Common myeloid progenitor, CD34-positive (primary cell): Measurements from ENCODE around the gene LARGE2.
A peak's percentile ranks its signal among the peaks of the same experiment; 100 is the strongest.

Source experiments
- CTCF ChIA-PET: fragments of 350-600 bp; sonication (Branson Sonifier 250); formaldehyde crosslinking; loops from one replicate; lab custom pipeline; 2021; ENCODE audit warnings: antibody characterized with exemption; lab: Charles Lee
- POLR2A ChIA-PET: fragments of 350-600 bp; sonication (Branson Sonifier 250); formaldehyde crosslinking; loops from one replicate; lab custom pipeline; 2021; ENCODE audit warnings: antibody characterized with exemption; lab: Charles Lee
- DNase-seq, 3 donors: peaks; one replicate each; pipeline versions ENCODE4 v3.0.0 to v3.0.0-alpha.2; 2013
- H3K27ac ChIP-seq, 2 experiments: 1 replicate in 1 of 2; 2 replicates in 1 of 2; pipeline ENCODE4 v1.7.0; 2013; ENCODE audit warnings: inconsistent platforms in 2 of 2, low read length in 2 of 2, mild to moderate bottlenecking in 2 of 2, low read depth in 1 of 2, moderate library complexity in 1 of 2; ENCODE audit not compliant: severe bottlenecking in 2 of 2, insufficient read depth in 1 of 2, poor library complexity in 1 of 2
- H3K27me3 ChIP-seq, 5 experiments: replicated peaks in 2 of 5; 1 replicate in 3 of 5; 2 replicates in 2 of 5; pipeline versions ENCODE4 v1.6.1 to v1.7.0; 2013; ENCODE audit warnings: low read length in 4 of 5, mild to moderate bottlenecking in 2 of 5, moderate library complexity in 2 of 5, inconsistent platforms in 1 of 5; ENCODE audit not compliant: insufficient read depth in 5 of 5, control insufficient read depth in 4 of 5
- H3K36me3 ChIP-seq, 4 experiments: 1 replicate in 2 of 4; 2 replicates in 2 of 4; pipeline versions ENCODE4 v1.6.1 to v1.7.0; 2013; ENCODE audit warnings: low read length in 3 of 4, control low read depth in 1 of 4, mild to moderate bottlenecking in 1 of 4; ENCODE audit not compliant: control insufficient read depth in 4 of 4, insufficient read depth in 4 of 4
- H3K4me1 ChIP-seq, 4 experiments: 1 replicate in 3 of 4; 2 replicates in 1 of 4; pipeline versions ENCODE4 v1.6.1 to v1.7.1; 2013; ENCODE audit warnings: low read length in 3 of 4, mild to moderate bottlenecking in 3 of 4, control low read depth in 1 of 4, inconsistent platforms in 1 of 4, moderate library complexity in 1 of 4; ENCODE audit not compliant: control insufficient read depth in 4 of 4, insufficient read depth in 4 of 4; ENCODE audit errors: control extremely low read depth in 1 of 4
- H3K4me3 ChIP-seq, 7 experiments: 1 replicate in 4 of 7; 2 replicates in 3 of 7; pipeline versions ENCODE4 v1.5.1 to v1.7.0; 2013; ENCODE audit warnings: mild to moderate bottlenecking in 7 of 7, low read length in 6 of 7, moderate library complexity in 6 of 7, inconsistent platforms in 2 of 7, low read depth in 2 of 7, control low read depth in 1 of 7; ENCODE audit not compliant: insufficient read depth in 4 of 7, control insufficient read depth in 1 of 7; ENCODE audit errors: extremely low read depth in 1 of 7
- H3K9me3 ChIP-seq, 5 experiments: 1 replicate in 4 of 5; 2 replicates in 1 of 5; pipeline versions ENCODE4 v1.6.1 to v1.7.1; 2013; ENCODE audit warnings: low read length in 4 of 5, mild to moderate bottlenecking in 2 of 5, inconsistent platforms in 1 of 5, low read depth in 1 of 5, moderate library complexity in 1 of 5; ENCODE audit not compliant: control insufficient read depth in 4 of 5, insufficient read depth in 2 of 5; ENCODE audit errors: control extremely low read depth in 1 of 5
- WGBS: methylation state at CpG from one replicate; pipeline ENCODE4 v1.1.5; 2013; ENCODE audit not compliant: insufficient coverage; 5-methylcytosine and 5-hydroxymethylcytosine counted together

The LARGE2 gene

DNA sequence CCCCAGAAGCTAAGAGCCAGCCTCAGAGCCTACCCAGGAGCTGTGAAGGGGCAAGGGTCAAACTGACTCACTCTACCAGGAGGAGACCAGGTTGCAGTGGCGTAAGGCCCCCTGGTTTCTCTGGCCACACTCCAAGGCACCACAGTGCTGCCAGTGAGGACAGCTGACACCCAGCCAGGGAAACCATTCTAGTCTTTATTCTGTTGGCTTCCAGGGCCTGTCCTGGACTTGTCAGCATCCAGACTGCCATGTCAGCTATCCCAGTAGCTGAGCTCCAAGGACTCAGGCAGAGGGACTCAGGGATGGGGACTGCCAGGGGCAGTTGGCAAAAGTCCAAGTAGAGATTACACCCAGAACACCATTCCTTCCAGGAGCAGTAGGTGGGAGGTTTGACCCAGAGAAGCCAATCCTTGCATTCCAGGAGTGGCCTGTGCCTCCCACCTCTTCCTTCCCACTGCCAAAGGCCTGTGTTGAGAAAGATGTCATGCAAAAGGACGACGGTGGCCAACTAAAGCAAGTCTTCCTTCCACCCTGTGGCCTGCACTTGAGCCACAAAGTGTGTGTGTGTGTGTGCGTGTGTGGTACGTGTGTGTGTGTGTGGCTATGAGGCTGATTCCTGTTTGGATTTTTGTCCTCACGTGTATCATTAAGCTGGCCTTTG, 40.6 kb upstream of the LARGE2 start:
- Histone ChIP-seq H3K4me3 (no peak overlapping the region), H3K27ac (no peak overlapping the region), H3K27me3 (peaks cover 0 to 25% (median 4%) of the 10 kb centered on the region in 5 experiments), H3K4me1 (peaks cover 3 to 13% (median 9%) of the 10 kb centered on the region in 4 experiments), H3K36me3 (peaks cover 11 to 47% (median 26%) of the 10 kb centered on the region in 4 experiments), H3K9me3 (no peaks in the 10 kb centered on the region)
- no peak for DNase-seq
- 92% methylated on average over 4 of the region's 6 CpGs for WGBS
- POLR2A ChIA-PET = no interaction called here
- CTCF ChIA-PET = interaction anchor here (0.6 to 2.0 kb wide), 4 partner anchors 10 to 83 kb away, joined by 3 to 11 read pairs (median 4); partner anchors contain the start of gene CRY2

DNA sequence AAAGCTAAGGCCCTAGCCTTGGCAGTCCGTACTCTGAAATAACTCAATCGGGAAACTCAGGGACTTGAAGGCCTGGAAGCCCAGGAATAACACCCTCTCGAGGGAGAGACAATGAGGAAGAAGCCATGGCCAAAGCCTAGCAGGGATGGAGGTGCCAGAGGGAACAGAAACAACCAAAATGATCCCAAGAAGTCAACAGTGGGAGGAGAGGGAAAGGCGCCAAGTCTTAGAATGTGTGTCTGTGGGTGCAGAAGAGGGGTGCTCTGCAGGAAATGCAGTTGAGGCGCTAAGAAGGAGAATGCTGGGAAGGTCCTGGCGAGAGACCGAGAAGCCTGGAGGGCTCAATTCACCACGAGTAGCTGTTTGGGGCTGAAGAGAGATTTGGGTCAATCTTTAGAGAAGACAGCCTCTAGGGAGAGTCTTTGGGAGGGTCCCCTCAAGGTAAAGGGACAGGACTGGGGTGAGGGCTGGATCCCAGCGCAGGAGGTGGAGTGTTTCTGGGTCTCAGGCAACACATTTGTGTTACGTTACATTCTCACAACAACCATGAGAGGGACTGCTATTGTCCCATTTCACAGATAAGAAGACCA, 37.8 kb upstream of the LARGE2 start:
- peaks cover 5 to 29% (median 15%) of the 10 kb centered on the region in 4 experiments for H3K36me3 ChIP-seq
- no peaks in the 10 kb centered on the region for H3K9me3 ChIP-seq
- DNase-seq = no peak
- no peak overlapping the region for H3K27ac ChIP-seq
- CTCF ChIA-PET = interaction anchor here (1.2 to 2.5 kb wide), 3 partner anchors 9 to 81 kb away, joined by 3 to 11 read pairs (median 3); no protein-coding TSS in a partner anchor
- H3K4me1 ChIP-seq = peaks cover 3 to 13% (median 9%) of the 10 kb centered on the region in 4 experiments
- peaks cover 0 to 35% (median 8%) of the 10 kb centered on the region in 5 experiments for H3K27me3 ChIP-seq
- WGBS = 98% methylated on average over 6 of the region's 10 CpGs
- POLR2A ChIA-PET = no interaction called here
- H3K4me3 ChIP-seq = peak overlapping the region in 3 of 7 experiments; percentile 28 to 71 (median 58)

DNA sequence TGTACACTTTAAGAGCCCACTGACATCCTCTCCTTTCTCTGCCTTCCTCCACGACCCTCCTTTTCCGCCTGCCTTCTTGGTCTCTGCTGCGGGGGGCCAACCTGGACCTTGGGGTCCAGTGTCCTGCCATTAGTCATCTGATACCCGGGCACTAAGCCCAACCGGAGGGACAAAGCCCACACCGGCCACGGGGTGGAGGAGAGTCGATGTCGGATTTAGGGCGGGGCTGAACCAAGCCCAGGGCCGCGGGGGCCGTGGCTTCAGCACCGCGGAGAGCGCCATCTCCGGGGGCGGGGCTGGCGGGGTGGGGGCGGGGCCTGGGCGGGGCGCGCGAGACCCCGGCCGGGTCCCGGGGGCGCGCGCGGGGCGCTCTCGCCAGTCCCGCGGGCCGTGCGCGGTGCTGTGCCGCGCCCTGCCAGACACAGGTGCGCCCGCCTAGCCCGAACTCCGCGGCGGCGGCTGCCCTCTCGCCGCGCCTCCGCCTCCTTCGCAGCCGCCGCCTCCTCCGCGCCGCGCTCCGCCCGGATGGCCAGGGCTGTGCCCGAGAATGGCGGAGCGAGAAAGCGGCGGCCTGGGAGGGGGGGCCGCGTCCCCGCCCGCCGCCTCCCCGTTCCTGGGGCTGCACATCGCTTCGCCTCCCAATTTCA, 37.1 kb upstream of the LARGE2 start, which contains the start of gene MAPK8IP1:
Gene MAPK8IP1, plus strand, starts transcription at position 378 of the 647 bp plus-strand sequence. Its CDS starts 170 bp downstream, at position 548.
- ChIA-PET POLR2A (no interaction called here), CTCF (interaction anchor here (1.2 kb wide), 1 partner anchor 10 kb away, joined by 3 read pairs; no protein-coding TSS in a partner anchor)
- Histone ChIP-seq H3K9me3 (no peaks in the 10 kb centered on the region), H3K4me1 (peaks cover 3 to 13% (median 9%) of the 10 kb centered on the region in 4 experiments), H3K27me3 (peaks cover 0 to 40% (median 8%) of the 10 kb centered on the region in 5 experiments), H3K27ac (no peak within 1 kb of the TSS), H3K4me3 (peak within 1 kb of the TSS; percentile 46 to 71 (median 56)), H3K36me3 (peaks cover 5 to 24% (median 13%) of the 10 kb centered on the region in 4 experiments)
- DNase-seq = peak; percentile 22 to 59 (median 51)
- 1% methylated on average over 65 of the region's 73 CpGs for WGBS

DNA sequence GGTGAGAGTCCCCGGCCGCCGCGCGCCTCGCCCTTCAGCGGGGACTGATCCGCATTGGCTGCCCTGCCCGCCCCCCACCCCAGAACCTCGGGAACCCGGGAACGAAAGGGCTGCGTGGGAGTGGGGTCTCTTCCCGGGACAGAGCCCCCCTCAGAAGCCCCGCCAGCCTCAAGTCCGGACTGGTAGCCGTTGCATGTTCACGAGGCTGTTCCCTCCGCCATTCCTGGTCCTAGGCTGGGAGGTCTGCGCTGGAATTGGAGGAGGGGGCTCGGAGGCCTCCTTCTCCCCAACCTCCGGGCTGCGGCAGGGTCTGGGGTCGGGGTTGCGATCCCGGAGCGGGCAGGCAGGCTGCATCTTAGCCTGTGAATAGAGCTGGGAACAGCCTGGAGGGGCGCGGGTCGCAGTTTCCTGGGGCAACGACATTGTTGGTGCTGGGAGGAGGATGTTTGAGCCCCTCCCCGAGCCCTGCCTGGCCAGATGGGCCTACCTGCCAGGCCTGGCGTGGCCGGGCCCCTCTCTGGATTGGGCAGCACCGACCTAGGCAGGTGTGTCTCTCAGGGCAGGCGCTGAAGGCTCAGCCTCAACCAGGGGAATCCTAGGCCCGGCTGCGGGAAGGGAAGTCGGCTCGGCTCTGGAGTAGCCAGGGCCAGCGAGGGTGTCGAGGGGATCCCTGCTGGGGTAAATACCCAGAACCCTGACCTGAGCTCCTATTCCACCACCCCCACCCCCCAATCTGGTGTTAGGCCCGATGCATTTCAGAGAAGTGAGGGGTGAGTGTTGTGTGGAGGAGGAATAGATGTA, 36.3 kb upstream of the LARGE2 start:
- 9% methylated on average over 29 of the region's 43 CpGs for whole genome bisulfite sequencing

DNA sequence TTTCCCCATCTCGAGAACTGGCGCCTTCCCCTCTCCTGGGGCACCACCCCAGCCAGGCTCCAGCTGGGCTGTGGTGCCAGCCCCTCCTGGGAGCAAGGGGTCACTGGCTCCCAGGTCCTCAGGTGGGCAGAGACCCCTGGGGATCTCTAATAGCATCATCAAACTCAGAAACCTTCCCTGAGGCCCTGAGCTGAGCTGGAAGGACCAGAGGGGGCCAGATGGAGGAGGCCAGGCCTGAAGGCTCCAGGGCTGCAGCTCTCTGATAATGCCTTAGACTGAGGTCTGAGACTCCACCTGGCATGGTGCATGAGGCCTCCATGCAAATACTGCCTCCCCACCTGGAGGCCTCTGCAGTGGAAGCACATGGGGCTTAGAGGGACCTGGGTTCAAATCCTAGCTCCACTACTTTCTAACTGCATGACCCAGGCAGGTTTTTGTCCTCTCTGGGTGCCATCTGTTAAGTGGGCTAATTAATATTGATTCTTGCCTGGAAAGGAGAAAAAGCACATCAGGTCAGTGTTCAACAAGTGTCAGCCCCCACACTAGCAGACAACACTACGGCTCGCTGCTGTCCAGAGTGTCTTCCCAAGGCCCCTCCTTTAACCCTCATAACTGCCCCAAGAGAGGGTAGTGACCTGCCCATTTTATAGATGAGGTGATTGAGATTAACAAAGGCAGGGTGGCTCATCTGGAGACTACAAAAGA, 35.5 kb upstream of the LARGE2 start:
- H3K9me3 ChIP-seq = no peaks in the 10 kb centered on the region
- H3K27me3 ChIP-seq = peaks cover 0 to 43% (median 8%) of the 10 kb centered on the region in 5 experiments
- ChIA-PET POLR2A (no interaction called here), CTCF (interaction anchor here (1.4 kb wide), 1 partner anchor 124 kb away, joined by 3 read pairs; no protein-coding TSS in a partner anchor)
- peaks cover 3 to 13% (median 9%) of the 10 kb centered on the region in 4 experiments for H3K4me1 ChIP-seq
- no peak for DNase-seq
- H3K36me3 ChIP-seq = peaks cover 0 to 8% (median 2%) of the 10 kb centered on the region in 4 experiments
- no peak overlapping the region for H3K4me3 ChIP-seq
- H3K27ac ChIP-seq = no peak overlapping the region
- WGBS = 93% methylated on average over 3 of the region's 4 CpGs

More for the DNA sequence above, 36.3 kb upstream of the LARGE2 start:
- no peak overlapping the region for H3K27ac ChIP-seq
- no peak for DNase-seq
- peaks cover 0 to 43% (median 8%) of the 10 kb centered on the region in 5 experiments for H3K27me3 ChIP-seq
- peaks cover 5 to 16% (median 8%) of the 10 kb centered on the region in 4 experiments for H3K36me3 ChIP-seq
- H3K9me3 ChIP-seq = no peaks in the 10 kb centered on the region
- H3K4me3 ChIP-seq = peak overlapping the region; percentile 46 to 71 (median 56)
- peaks cover 3 to 13% (median 9%) of the 10 kb centered on the region in 4 experiments for H3K4me1 ChIP-seq
- ChIA-PET CTCF (interaction anchor here (1.4 kb wide), 1 partner anchor 125 kb away, joined by 3 read pairs; no protein-coding TSS in a partner anchor), POLR2A (no interaction called here)

DNA sequence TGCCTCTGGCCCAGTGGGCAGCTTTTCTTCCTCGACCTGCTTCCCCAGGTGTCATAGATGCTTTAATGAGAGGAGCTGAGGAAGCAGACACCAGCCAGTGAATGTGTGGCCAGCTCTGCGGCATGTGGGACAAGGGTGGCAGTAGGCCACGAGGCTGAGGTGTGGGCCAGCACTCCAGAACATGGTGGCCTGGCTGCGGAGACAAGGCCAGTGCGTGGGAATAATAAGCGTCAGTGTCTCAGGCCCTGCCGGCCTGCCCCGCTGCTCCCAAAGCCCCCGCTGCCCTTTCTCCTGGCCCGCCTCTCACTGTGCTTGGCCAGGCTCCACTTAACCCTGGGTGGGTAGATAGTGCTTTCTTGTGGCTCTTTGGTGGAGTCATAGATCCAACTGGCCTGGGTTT, 34.9 kb upstream of the LARGE2 start:
- Histone ChIP-seq H3K27ac (no peak overlapping the region), H3K36me3 (peaks cover 0 to 2% (median 0%) of the 10 kb centered on the region in 4 experiments), H3K27me3 (peaks cover 0 to 43% (median 8%) of the 10 kb centered on the region in 5 experiments), H3K4me1 (peaks cover 3 to 13% (median 9%) of the 10 kb centered on the region in 4 experiments), H3K9me3 (no peaks in the 10 kb centered on the region), H3K4me3 (no peak overlapping the region)
- no peak for DNase-seq
- ChIA-PET CTCF (interaction anchor here (1.4 kb wide), 1 partner anchor 123 kb away, joined by 3 read pairs; no protein-coding TSS in a partner anchor), POLR2A (no interaction called here)
- WGBS = 93% methylated on average over 7 of the region's 10 CpGs
